ENCODE results near the gene RBMS1.
A peak's percentile ranks its signal among the peaks of the same experiment; 100 is the strongest.

The RBMS1 gene

GRCh38 chr2:160418398-160418765 is 75.2 kb downstream of the RBMS1 start:
- no peak overlapping the region for H3K4me3 ChIP-seq (ENCODE audit: low read depth, low read length)
- no peak for TF ChIP-seq CTCF (IDR thresholded peaks at IDR 0.05; ENCODE audit: insufficient read depth, low read length, missing control alignments)
- no peak for DNase-seq (ENCODE audit: low read depth, low spot score)
- POLR2A ChIA-PET, result interaction anchor here (0.6 to 1.2 kb wide), 2 partner anchors 10 to 138 kb away, joined by 3 to 4 read pairs; no protein-coding TSS in a partner anchor
- CTCF ChIA-PET, result interaction anchor here (0.8 to 1.4 kb wide), 3 partner anchors 10 to 55 kb away, joined by 3 to 8 read pairs (median 6); no protein-coding TSS in a partner anchor

- DNase-seq (ENCODE audit: low read depth, low spot score), result peak; percentile 82
- no peak for TF ChIP-seq CTCF (IDR thresholded peaks at IDR 0.05; ENCODE audit: insufficient read depth, low read length, missing control alignments)
- POLR2A ChIA-PET, result interaction anchor here (0.6 to 1.2 kb wide), 2 partner anchors 10 to 138 kb away, joined by 3 to 4 read pairs; no protein-coding TSS in a partner anchor
- H3K4me3 ChIP-seq (ENCODE audit: low read depth, low read length), result no peak overlapping the region
- CTCF ChIA-PET, result interaction anchor here (1.2 kb wide), 1 partner anchor 11 kb away, joined by 6 read pairs; no protein-coding TSS in a partner anchor
Observed at GRCh38 chr2:160417745-160418397, 75.7 kb downstream of the RBMS1 start.

GRCh38 chr2:160415991-160416390 is 77.6 kb downstream of the RBMS1 start:
- no peak overlapping the region for H3K4me3 ChIP-seq (ENCODE audit: low read depth, low read length)
- no peak for TF ChIP-seq CTCF (IDR thresholded peaks at IDR 0.05; ENCODE audit: insufficient read depth, low read length, missing control alignments)
- ChIA-PET CTCF (no interaction called here), POLR2A (no interaction called here)
- DNase-seq (ENCODE audit: low read depth, low spot score), result no peak

- POLR2A ChIA-PET, result no interaction called here
- no peak overlapping the region for H3K4me3 ChIP-seq (ENCODE audit: low read depth, low read length)
- TF ChIP-seq CTCF (IDR thresholded peaks at IDR 0.05; ENCODE audit: insufficient read depth, low read length, missing control alignments), result no peak
- CTCF ChIA-PET, result interaction anchor here (0.6 to 4.6 kb wide), 4 partner anchors 17 to 828 kb away, joined by 3 to 30 read pairs (median 4); no protein-coding TSS in a partner anchor
- DNase-seq (ENCODE audit: low read depth, low spot score), result no peak
Observed at GRCh38 chr2:160411955-160412354, 81.7 kb downstream of the RBMS1 start.

GRCh38 chr2:160411167-160411566 is 82.4 kb downstream of the RBMS1 start:
- ChIA-PET POLR2A (no interaction called here), CTCF (interaction anchor here (0.9 to 4.6 kb wide), 3 partner anchors 18 to 89 kb away, joined by 3 to 30 read pairs (median 4); no protein-coding TSS in a partner anchor)
- TF ChIP-seq CTCF (IDR thresholded peaks at IDR 0.05; ENCODE audit: insufficient read depth, low read length, missing control alignments), result no peak
- no peak overlapping the region for H3K4me3 ChIP-seq (ENCODE audit: low read depth, low read length)
- DNase-seq (ENCODE audit: low read depth, low spot score), result no peak

- POLR2A ChIA-PET, result no interaction called here
- no peak for DNase-seq (ENCODE audit: low read depth, low spot score)
- TF ChIP-seq CTCF (IDR thresholded peaks at IDR 0.05; ENCODE audit: insufficient read depth, low read length, missing control alignments), result no peak
- H3K4me3 ChIP-seq (ENCODE audit: low read depth, low read length), result no peak overlapping the region
- CTCF ChIA-PET, result no interaction called here
Observed at GRCh38 chr2:160409480-160409879, 84.1 kb downstream of the RBMS1 start.

Measured in AG04449 (cell line).